ENCODE data around the gene GTF2I.

DNA sequence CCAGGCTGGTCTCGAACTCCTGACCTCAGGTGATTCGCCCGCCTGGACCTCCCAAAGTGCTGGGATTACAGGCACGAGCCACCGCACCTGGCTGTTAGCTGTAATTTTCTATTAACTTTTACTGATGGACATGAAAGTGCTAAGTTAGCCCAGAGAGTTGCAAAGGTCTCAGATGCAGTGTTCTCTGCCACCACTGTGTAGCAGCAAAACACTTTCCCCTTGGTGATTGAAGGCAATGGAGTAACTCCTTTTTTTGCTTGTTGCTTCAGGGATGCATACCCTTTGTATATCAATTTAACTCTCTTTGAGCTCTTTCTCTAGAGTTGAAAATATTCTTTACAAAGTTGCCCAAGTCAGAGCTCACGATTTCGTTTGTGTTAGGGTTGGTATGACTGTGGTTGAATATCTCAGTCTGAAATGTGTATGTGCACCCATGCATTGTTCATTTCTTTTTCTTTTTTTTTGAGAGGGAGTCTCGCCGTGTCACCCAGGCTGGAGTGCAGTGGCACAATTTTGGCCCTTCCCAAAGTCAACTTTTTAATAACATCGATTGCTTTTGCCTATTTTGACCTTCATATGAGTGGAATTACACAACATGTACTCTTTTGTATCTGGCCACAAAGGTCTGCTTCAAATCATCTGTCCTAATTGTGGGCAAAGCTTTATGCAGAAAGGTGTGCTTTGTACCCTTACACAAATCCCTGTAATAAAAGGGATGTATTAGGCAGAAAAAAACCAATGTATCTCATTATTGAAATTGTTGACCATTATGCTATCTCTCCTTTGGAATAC is 52.6 kb downstream of the GTF2I start:
- TF ChIP-seq EGR1 (IDR thresholded peaks at IDR 0.05; ENCODE audit: borderline replicate concordance in 1 of 2, low read depth in 2 of 2, low read length in 2 of 2) (no peak), POLR2A (IDR thresholded peaks at IDR 0.05; ENCODE audit: low read depth, low read length) (no peak), TARDBP (IDR thresholded peaks at IDR 0.05; ENCODE audit: borderline replicate concordance) (no peak), BMI1 (IDR thresholded peaks at IDR 0.05; ENCODE audit: borderline replicate concordance) (no peak), SUZ12 (IDR thresholded peaks at IDR 0.05; ENCODE audit: unreplicated experiment) (no peak), YY1 (IDR thresholded peaks at IDR 0.05; ENCODE audit: low read depth, low read length) (no peak), HCFC1 (IDR thresholded peaks at IDR 0.05; ENCODE audit: low read length) (no peak), MXI1 (IDR thresholded peaks at IDR 0.05; ENCODE audit: low read depth, low read length) (no peak), BACH1 (IDR thresholded peaks at IDR 0.05; ENCODE audit: borderline replicate concordance) (no peak)
- TF ChIP-seq, protein P1, sequence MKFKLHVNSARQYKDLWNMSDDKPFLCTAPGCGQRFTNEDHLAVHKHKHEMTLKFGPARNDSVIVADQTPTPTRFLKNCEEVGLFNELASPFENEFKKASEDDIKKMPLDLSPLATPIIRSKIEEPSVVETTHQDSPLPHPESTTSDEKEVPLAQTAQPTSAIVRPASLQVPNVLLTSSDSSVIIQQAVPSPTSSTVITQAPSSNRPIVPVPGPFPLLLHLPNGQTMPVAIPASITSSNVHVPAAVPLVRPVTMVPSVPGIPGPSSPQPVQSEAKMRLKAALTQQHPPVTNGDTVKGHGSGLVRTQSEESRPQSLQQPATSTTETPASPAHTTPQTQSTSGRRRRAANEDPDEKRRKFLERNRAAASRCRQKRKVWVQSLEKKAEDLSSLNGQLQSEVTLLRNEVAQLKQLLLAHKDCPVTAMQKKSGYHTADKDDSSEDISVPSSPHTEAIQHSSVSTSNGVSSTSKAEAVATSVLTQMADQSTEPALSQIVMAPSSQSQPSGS (IDR thresholded peaks at IDR 0.05; ENCODE audit: low read length): no peak
- TF ChIP-seq, protein P2, sequence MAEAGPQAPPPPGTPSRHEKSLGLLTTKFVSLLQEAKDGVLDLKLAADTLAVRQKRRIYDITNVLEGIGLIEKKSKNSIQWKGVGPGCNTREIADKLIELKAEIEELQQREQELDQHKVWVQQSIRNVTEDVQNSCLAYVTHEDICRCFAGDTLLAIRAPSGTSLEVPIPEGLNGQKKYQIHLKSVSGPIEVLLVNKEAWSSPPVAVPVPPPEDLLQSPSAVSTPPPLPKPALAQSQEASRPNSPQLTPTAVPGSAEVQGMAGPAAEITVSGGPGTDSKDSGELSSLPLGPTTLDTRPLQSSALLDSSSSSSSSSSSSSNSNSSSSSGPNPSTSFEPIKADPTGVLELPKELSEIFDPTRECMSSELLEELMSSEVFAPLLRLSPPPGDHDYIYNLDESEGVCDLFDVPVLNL (IDR thresholded peaks at IDR 0.05; ENCODE audit: low read depth, low read length): no peak
- TF ChIP-seq, protein P3, sequence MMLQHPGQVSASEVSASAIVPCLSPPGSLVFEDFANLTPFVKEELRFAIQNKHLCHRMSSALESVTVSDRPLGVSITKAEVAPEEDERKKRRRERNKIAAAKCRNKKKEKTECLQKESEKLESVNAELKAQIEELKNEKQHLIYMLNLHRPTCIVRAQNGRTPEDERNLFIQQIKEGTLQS (IDR thresholded peaks at IDR 0.05; ENCODE audit: borderline replicate concordance, extremely low read depth, low read depth, low read length): no peak
- TF ChIP-seq, protein P4, sequence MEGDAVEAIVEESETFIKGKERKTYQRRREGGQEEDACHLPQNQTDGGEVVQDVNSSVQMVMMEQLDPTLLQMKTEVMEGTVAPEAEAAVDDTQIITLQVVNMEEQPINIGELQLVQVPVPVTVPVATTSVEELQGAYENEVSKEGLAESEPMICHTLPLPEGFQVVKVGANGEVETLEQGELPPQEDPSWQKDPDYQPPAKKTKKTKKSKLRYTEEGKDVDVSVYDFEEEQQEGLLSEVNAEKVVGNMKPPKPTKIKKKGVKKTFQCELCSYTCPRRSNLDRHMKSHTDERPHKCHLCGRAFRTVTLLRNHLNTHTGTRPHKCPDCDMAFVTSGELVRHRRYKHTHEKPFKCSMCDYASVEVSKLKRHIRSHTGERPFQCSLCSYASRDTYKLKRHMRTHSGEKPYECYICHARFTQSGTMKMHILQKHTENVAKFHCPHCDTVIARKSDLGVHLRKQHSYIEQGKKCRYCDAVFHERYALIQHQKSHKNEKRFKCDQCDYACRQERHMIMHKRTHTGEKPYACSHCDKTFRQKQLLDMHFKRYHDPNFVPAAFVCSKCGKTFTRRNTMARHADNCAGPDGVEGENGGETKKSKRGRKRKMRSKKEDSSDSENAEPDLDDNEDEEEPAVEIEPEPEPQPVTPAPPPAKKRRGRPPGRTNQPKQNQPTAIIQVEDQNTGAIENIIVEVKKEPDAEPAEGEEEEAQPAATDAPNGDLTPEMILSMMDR (IDR thresholded peaks at IDR 0.05 in 2 of 3, conservative IDR thresholded peaks at IDR 0.05 in 1 of 3; ENCODE audit: control insufficient read depth in 2 of 3, extremely low read depth in 1 of 3, insufficient read depth in 1 of 3, low read depth in 3 of 3, low read length in 3 of 3): peak; percentile 18 to 46 (median 35); a peak in 4 of 6 replicates
